Small intestine (tissue), 7 donors: ENCODE data around the gene HCAR2. TPM values are rescaled to one million over a fixed set of nuclear protein-coding genes. Genes with fewer than 3 reads are reported as not detected.
"Not testable (repeated sequence)": the region's sequence is repeated elsewhere in the genome, so short reads cannot be mapped to it uniquely, and the experiment has no call there.

ENCODE experiments used
- DNase-seq, 2 donors: peaks; one replicate each; pipeline versions ENCODE4 v3.0.0 to v3.0.0-alpha.2; 2013
- FAIRE-seq: peaks from 2 replicates; lab custom pipeline; 2012; peaks lifted over from hg19 to GRCh38; lab: Jason Lieb, UNC
- H3K27ac ChIP-seq, 3 donors: one replicate each; pipeline ENCODE4 v1.5.1; 2013; ENCODE audit warnings: low read length in 2 of 3, mild to moderate bottlenecking in 2 of 3, control low read depth in 1 of 3, inconsistent platforms in 1 of 3, low read depth in 1 of 3, moderate library complexity in 1 of 3
- H3K27me3 ChIP-seq, 3 donors: one replicate each; pipeline ENCODE4 v1.6.1; 2013; ENCODE audit warnings: low read length in 3 of 3, inconsistent platforms in 1 of 3; ENCODE audit not compliant: control insufficient read depth in 3 of 3, insufficient read depth in 3 of 3
- H3K36me3 ChIP-seq, 3 donors: one replicate each; pipeline ENCODE4 v1.6.1; 2013; ENCODE audit warnings: low read length in 3 of 3, inconsistent platforms in 1 of 3, low read depth in 1 of 3, mild to moderate bottlenecking in 1 of 3, moderate library complexity in 1 of 3; ENCODE audit not compliant: control insufficient read depth in 3 of 3, insufficient read depth in 2 of 3
- H3K4me1 ChIP-seq, 3 donors: one replicate each; pipeline ENCODE4 v1.6.1; 2013; ENCODE audit warnings: low read length in 2 of 3, inconsistent platforms in 1 of 3, low read depth in 1 of 3, mild to moderate bottlenecking in 1 of 3, moderate library complexity in 1 of 3; ENCODE audit not compliant: control insufficient read depth in 3 of 3, insufficient read depth in 2 of 3
- H3K4me3 ChIP-seq, 3 donors: one replicate each; pipeline ENCODE4 v1.5.1; 2013; ENCODE audit warnings: low read length in 3 of 3, control low read depth in 1 of 3, inconsistent platforms in 1 of 3, low read depth in 1 of 3, mild to moderate bottlenecking in 1 of 3, moderate library complexity in 1 of 3
- H3K9me3 ChIP-seq, 2 donors: one replicate each; pipeline ENCODE4 v1.6.1; 2013; ENCODE audit warnings: low read depth in 1 of 2, low read length in 1 of 2; ENCODE audit not compliant: control insufficient read depth in 2 of 2, insufficient read depth in 1 of 2
- WGBS, 3 donors: extraction: QIAGEN DNeasy Blood & Tissue Kit; methylation state at CpG; one replicate each; pipeline ENCODE4 v1.1.7; 2013; 5-methylcytosine and 5-hydroxymethylcytosine counted together
- polyA plus RNA-seq, 4 donors: library from polyadenylated mRNA; stranded (reverse) in 3 of 4; unstranded in 1 of 4; fragments of 200-250 nt in 3 of 4; fragments of 120-200 nt in 1 of 4; gene quantifications; one replicate each; pipeline versions ENCODE4 v1.2.1 to v1.2.3, GENCODE V29; 2013
- donor health status: healthy with polysubstance abuse.
- donor health status: control.
- donor health status: control.
- donor health status: Bipolar disorder and iron deficiency.
- donor health status: healthy.

The HCAR2 gene
- polyA plus RNA-seq, 4 donors = 0.52 to 1.8 TPM; not detected in 2

DNA sequence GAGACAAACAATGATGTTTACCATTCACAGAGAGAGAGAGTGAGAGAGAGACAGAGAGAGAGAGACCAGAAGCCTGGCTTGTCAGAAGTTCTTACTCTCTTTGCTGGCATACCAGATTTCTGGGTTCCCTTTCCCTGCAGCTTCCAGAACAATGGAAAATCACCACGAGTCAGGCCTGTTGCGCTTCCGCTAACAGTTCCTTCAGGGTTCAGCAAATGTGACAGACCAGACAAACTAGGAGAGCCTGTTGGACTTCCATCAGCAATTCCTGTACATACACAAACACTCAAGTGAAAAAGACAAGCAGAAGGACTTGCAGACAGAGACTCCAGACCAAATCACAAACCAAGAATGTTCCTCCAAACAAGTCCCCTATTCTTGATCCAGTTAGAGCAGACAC, 6.1 kb upstream of the HCAR2 start:
- not testable (repeated sequence) for DNase-seq, H3K9me3 ChIP-seq, FAIRE-seq, H3K4me3 ChIP-seq, H3K27me3 ChIP-seq, H3K4me1 ChIP-seq, H3K36me3 ChIP-seq, H3K27ac ChIP-seq
- no CpG with 5 or more reads among the region's 3 CpGs for WGBS, 3 donors

DNA sequence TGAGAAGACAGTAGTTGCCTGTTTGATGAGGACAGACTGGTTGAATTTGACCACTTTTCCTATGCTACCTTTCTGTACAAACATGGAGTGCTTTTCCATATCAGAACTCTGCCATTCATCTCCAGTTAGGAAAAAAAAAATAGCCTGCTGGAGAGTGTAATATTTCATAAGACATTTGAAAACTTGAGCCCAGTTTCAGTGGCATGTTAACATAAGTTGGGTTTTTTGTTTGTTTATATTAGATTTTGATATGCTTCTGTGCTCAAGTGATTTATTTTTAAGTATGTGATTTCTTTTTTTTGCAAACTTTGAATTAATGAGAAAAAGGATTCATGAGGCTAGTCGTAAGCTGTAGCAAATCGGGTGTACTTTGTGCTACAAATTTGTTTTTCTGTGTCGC, 684 bp upstream of the HCAR2 start:
- not testable (repeated sequence) for H3K27me3 ChIP-seq, H3K9me3 ChIP-seq, H3K4me1 ChIP-seq, H3K36me3 ChIP-seq, H3K4me3 ChIP-seq, H3K27ac ChIP-seq, FAIRE-seq, DNase-seq
- WGBS, 3 donors = 81 to 87% (median 83%) methylated on average over 3 of the region's 3 CpGs

DNA sequence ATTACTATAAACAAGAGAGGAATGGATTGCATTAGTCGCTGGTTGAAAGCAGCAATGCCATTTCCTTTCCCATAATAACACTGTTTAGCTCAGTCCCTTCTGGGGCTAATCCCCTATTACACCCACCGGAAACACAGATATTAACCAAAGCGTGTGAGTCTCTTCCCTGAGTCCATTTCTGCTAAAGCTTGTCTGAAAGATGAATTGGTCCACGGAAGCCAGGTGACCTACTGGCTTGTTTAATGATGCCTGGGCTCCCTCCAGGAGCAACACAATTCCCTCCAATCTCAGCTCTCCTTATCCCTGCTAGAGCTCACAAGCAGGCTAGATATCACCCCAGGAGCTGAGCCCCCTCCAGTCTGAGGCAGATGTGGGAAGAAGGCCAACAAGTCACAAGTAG, 1.7 kb downstream of the HCAR2 start:
- H3K4me3 ChIP-seq = not testable (repeated sequence)

DNA sequence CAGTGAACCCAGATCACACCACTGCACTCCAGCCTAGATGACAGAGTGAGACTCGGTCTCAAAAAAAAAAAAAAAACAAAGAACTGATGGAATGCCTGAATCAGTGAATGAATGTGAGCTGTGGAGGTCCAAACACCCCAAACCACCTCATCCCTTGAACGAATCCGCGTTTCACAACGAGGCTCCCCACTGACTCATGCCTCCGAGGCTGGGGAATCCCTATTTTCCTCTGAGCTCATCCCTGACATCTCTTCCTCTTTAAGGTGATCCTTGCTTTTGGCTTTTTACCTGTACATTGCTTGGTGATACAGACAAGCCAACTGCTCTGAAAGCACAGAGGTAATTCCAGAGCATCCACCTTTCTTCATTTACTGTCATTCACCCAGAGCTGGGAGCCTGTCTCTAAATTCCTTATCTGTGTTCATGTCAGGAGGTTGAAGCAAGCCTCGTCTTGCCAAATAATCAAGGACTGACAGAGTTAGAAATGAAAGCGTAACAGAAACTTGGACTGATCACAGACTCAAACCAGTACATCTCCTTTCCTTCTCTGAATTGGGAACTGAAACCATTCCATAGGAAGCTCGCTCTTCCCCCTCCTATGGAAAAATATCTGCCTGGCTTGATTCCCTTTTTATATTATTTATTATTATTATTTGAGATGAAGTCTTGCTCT, 3.0 kb downstream of the HCAR2 start:
- not testable (repeated sequence) for H3K36me3 ChIP-seq, H3K27ac ChIP-seq, H3K4me3 ChIP-seq, H3K4me1 ChIP-seq, DNase-seq, H3K27me3 ChIP-seq, FAIRE-seq, H3K9me3 ChIP-seq
- WGBS, 3 donors = 50% methylated on average over 1 of the region's 9 CpGs; no CpG with 5 or more reads in 2 of the 3 donors

More for the DNA sequence above, 1.7 kb downstream of the HCAR2 start:
- H3K9me3 ChIP-seq, H3K27ac ChIP-seq, DNase-seq, FAIRE-seq, H3K4me1 ChIP-seq, H3K36me3 ChIP-seq, H3K27me3 ChIP-seq: not testable (repeated sequence)
- 47 to 64% (median 59%) methylated on average over 4 of the region's 4 CpGs for WGBS, 3 donors

DNA sequence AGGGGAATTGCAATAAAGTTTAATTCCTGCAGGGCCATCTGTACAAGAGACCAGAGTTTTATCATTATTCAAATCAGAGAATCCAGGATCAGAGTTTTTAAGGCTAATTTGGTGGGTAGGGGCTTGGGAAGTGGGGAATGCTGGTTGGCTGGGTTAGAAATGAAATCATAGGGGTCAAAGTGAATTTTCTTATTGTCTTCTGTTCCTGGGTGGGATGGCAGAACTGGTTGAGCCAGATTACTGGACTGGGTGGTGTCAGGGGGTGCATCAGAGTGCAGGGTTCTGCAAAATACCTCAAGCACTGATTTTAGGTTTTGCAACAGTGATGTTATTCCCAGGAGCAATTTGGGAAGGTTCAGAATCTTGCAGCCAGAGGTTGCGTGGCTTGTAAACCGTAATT, 6.2 kb downstream of the HCAR2 start:
- not testable (repeated sequence) for H3K27me3 ChIP-seq, H3K4me1 ChIP-seq, H3K36me3 ChIP-seq, H3K4me3 ChIP-seq, H3K9me3 ChIP-seq, H3K27ac ChIP-seq, DNase-seq, FAIRE-seq
- 77 to 88% (median 80%) methylated on average over 2 of the region's 2 CpGs for WGBS, 3 donors

DNA sequence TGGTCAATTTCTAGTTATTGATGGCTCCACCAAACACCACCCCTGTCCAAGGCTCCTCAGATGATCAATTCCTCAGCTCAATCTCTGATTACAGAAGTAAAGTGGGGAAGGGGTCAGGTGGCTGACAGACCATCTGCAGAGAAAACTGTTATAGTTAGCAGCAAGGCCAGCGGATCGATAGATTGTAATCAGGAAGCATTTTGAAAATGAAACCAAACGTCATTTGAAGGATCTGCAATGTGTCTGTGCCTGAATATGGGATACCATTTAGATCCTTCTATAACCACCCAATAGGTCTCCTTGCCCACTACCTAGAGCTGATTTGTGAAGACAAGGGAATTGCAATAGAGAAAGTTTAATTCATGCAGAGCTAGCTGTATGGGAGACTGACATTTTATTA, 11.6 kb downstream of the HCAR2 start:
- DNase-seq = peak in 1 of 2 donors; percentile 53
- FAIRE-seq = no peak
- H3K27me3 ChIP-seq = no peaks in the 10 kb centered on the region

DNA sequence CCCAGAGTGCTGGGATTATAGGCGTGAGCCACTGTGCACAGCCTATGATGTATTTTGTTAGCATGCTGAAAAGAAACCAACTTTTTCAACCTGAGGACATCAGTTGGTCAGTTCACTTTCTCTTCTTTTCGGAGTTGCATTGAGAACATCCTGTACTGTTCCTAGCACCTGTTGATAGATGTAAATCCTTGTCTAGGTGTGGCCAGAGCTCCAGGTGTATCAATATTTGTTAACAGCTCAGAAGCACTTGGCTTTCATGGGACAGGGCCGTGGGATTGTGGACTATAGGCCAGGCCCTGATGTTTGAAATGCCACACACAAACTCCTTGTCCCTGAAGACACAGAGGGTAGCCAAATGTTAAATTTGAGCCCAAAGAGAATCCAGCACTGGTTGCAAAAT, 14.9 kb downstream of the HCAR2 start:
- peak overlapping the region in 2 of 3 donors; percentile 1 to 23 for H3K27ac ChIP-seq
- no peaks in the 10 kb centered on the region for H3K9me3 ChIP-seq
- peaks cover 0 to 2% (median 0%) of the 10 kb centered on the region in 3 donors for H3K4me1 ChIP-seq
- FAIRE-seq (no peak), DNase-seq (peak; percentile 7 to 52)
- H3K27me3 ChIP-seq = no peaks in the 10 kb centered on the region
- 71 to 84% (median 75%) methylated on average over 3 of the region's 3 CpGs for WGBS, 3 donors
- H3K36me3 ChIP-seq = no peaks in the 10 kb centered on the region
- no peak overlapping the region for H3K4me3 ChIP-seq

More for the DNA sequence above, 11.6 kb downstream of the HCAR2 start:
- Histone ChIP-seq H3K9me3 (no peaks in the 10 kb centered on the region), H3K4me3 (no peak overlapping the region), H3K27ac (no peak overlapping the region), H3K4me1 (peaks cover 0 to 2% (median 0%) of the 10 kb centered on the region in 3 donors), H3K36me3 (no peaks in the 10 kb centered on the region)
- WGBS, 3 donors = 19 to 49% (median 20%) methylated on average over 3 of the region's 3 CpGs

DNA sequence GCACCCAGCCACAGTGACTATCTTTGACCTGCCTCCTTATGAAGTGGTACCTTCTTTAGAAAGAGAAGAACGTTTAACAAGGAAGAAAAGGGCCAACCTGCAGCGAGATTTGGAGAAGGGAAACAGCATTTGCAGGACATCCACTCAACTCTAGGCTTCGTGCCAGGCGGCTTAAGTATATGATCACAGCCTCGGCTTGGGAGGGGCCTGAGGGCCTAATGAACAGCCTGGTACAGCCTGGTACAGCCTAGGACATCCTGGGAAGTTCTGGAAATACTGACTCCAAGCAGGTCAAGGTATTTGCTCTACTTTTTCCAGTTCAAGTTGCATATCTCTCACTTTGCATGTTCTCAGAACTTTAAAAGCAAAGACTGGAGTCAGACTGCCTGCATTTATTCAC, 16.1 kb downstream of the HCAR2 start:
- H3K27ac ChIP-seq = peak overlapping the region in 2 of 3 donors; percentile 26 to 76

More for the DNA sequence above, 16.1 kb downstream of the HCAR2 start:
- Histone ChIP-seq H3K27me3 (no peaks in the 10 kb centered on the region), H3K4me3 (no peak overlapping the region), H3K9me3 (no peaks in the 10 kb centered on the region), H3K4me1 (peaks cover 0 to 2% (median 0%) of the 10 kb centered on the region in 3 donors), H3K36me3 (no peaks in the 10 kb centered on the region)
- 11 to 30% (median 27%) methylated on average over 5 of the region's 5 CpGs for WGBS, 3 donors
- DNase-seq = peak in 1 of 2 donors; percentile 82
- FAIRE-seq = no peak
